Mesenteric fat pad (tissue), 1 donor: ENCODE data around the gene METRN. TPM values are rescaled to one million over a fixed set of nuclear protein-coding genes. Genes with fewer than 3 reads are reported as not detected.
"Not testable (repeated sequence)": the region's sequence is repeated elsewhere in the genome, so short reads cannot be mapped to it uniquely, and the experiment has no call there.

Source experiments
- DNase-seq: peaks from one replicate; pipeline ENCODE4 v3.0.0-alpha.2; 2020; ENCODE audit warnings: low spot score
- total RNA-seq: library from RNA; stranded (reverse); fragmentation: NEBNext Ultra II Directional; extraction: Animal tissue kit (Norgen Biotek cat#: 25700); gene quantifications from one replicate; pipeline ENCODE4 v1.2.1, GENCODE V29; 2021
- donor health status: DM: yes; HTN: yes; CAD: no.

Gene METRN
- total RNA-seq, 1 donor from 2014 or later, result 30.3 TPM

GRCh38 chr16:691242-691641 lies 23.7 kb upstream of the METRN start:
- not testable (repeated sequence) for DNase-seq

DNA sequence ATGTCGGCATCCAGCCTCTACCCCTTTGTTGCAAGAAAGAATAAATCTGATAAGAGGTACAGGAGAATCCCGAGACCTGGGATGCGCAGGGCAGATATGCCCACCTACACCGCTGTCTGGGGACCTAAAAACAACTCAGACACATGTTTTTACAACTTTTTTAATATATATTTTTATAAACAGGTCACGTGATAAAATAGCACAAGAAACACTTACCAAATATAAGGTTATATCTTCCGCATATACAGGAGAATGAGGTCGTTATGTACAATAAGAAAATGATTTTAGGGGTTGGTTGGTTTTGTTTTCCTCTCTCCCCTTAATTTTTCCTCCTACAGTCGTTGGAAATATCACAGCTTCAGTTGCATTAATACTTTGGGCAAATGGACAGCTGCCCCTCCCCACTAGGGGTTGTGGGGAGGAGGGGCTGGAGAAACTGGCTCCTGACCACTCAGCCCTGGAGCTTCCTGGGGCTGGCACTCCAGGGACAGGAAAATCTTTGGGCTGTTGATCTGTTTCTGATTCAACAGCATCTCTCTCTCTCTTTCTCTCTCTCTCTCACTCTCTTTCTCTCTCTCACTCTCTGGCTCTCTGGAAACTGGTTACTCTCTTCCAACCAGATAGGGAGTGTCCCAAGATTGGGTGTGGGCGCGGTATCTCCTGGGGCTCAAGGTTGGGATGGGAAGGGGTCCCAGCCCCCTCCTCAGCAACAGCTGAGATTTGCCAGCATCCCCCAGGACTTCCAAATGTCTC lies 22.4 kb upstream of the METRN start:
- DNase-seq, result no peak

DNA sequence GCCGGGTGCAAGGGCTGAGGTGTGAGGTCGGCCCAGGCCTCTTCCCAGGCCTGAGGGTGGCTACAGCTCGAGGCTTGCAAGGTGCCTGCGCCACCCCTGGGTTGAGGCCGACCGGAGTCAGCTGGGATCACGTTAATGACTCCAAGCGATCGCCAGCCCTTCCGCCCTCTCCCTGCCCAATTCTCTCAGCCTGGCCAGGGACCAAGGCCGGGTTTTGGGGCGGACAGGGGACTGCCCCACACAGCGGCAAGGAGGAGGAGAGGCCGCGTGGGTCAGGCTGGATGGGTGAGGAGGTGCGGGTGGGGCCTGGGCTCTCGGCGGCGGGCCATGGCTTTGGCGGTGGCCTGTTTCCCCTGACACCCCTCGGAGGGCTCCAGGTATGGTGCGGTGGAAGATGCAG lies 21.6 kb upstream of the METRN start:
- DNase-seq, result no peak

GRCh38 chr16:693766-694165 lies 21.2 kb upstream of the METRN start:
- no peak for DNase-seq

DNA sequence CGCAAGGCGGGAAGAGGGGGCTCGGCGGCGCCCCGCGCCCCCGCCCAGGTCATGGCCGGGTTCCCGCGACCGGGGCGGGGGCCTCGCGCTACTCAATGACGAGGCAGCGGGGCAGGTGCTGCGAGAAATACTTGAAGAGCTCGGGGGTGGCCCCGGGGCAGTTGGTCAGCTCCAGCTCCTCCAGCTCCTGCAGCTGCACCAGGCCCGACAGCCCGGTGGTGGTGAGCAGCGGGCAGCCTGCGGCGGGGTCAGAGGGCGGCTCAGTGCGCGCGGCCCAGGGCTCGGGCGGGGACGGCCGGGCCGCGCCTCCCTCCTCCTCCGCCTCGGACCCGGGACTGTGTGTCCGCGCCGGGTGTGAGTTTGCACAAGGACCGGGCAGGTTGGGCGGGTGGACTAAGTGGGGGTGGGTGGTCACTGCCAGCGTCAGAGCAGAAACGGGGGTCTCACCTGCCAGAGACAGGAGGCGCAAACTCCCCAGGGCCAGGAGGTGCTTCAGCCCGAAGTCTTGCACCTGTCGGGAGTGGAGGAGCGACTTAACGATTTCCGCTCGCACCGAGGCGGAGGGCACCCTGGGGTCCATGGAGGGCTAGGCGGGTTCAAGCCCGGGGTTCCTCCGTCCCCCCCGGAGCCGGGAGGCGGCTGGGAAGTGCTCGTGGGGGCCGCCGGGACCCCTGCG lies 20.6 kb upstream of the METRN start:
- DNase-seq, result no peak

GRCh38 chr16:694863-695354 lies 20.0 kb upstream of the METRN start:
- no peak for DNase-seq

DNA sequence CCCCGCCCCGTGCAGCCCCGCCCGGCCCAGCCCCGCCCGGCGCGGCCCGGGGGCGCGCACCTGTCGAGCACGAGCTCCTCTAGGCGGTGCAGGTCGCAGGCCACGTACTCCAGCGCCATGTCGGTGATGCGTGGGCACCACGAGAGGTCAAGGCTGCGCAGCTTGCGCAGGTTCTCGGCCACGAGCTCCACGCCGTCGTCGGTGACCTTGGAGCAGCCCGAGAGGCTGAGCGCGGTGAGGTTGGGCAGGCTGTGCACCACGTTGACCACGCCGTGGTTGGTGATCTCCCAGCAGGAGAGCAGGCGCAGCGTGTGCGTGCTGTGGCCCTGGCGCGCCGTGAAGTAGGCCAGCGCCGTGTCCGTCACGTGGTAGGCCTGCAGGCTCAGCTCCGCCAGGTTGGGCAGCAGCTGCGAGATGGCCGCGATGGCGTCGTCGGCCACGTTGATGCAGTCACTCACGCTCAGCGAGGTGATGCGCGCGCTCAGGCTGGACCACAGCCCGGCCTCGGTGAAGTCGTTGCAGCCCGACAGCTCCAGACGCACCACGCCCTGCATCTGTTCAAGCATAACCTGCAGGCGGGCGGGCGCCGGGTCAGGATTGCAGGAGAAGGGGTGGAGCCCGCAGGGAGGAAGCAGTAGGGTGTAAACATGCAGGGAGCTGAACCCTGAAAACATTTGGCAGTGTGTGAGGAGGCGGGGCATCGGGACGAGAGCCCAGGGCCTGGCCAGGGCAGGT lies 19.4 kb upstream of the METRN start:
- no peak for DNase-seq

- no peak for DNase-seq
Measured at GRCh38 chr16:698911-699671, 15.8 kb upstream of the METRN start.

GRCh38 chr16:700684-701584 lies 14.0 kb upstream of the METRN start:
- DNase-seq, result no peak

DNA sequence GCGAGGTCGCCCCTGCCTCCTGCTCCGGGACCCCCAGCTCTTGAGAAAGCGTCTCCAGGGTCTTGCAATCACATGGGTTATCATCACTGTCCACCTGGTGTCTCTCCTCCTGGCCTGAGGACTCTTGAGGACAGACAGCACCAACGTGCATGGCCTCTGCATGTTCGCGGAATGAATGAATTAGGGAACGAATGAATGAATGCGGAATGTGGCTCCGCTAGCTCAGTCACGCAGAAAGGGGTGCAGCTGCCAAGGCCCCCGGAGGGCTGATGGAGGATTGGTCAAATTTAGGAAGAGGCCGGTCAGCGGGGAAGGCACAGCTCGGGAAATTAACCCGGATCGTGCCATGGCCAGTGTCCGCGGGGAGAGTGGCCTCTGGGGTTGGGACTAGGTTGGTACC lies 12.6 kb upstream of the METRN start:
- DNase-seq, result no peak

DNA sequence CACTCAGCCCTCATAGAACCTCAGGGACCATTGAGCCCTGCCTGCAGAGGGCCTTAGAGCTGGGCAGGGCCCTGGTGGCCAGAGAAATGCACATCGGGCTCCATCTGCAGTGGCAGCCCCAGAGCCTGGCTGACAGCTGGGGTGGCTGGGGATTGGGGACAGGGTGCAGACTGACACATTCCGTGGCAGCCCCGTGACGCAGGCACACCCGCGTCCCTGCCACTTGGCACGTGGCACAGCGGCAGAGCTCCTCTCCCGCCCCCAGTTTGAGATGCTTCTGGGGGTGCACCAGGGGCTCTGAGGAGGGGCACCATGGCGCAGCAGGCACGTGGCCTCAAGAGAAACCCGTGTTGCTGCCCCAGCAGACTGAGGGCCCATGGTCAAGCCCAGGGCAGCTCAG lies 11.5 kb upstream of the METRN start:
- no peak for DNase-seq

- DNase-seq, result no peak
Measured at GRCh38 chr16:704047-704446, 10.9 kb upstream of the METRN start.

GRCh38 chr16:704552-705380 lies 10.2 kb upstream of the METRN start:
- DNase-seq, result no peak

- no peak for DNase-seq
Measured at GRCh38 chr16:705431-706188, 9.3 kb upstream of the METRN start, which contains the start of gene FBXL16. Gene FBXL16, minus strand, starts transcription at chr16:705801. Its CDS starts 8,396 bp downstream, at chr16:697405.

- no peak for DNase-seq
Measured at GRCh38 chr16:706189-707061, 8.5 kb upstream of the METRN start.

GRCh38 chr16:707062-707538 lies 7.8 kb upstream of the METRN start:
- no peak for DNase-seq

DNA sequence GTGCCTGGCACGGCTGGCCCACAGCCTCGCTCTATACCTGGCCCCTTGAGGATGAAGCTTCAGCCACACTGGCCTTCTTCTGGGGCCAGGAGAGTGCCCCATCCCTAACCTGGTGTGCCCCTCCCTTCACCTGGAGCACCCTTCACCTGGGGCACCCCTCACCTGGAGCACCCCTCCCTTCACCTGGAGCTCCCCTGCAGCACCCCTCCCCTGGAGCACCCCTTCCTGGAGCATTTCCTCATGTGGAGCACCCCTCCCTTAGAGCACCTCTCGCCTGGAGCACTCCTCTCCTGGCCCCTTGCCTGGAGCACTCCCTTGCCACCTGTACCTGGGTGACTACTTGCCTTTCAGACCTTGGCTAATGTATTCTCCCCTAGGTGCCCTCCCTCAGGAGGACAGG lies 6.9 kb upstream of the METRN start:
- DNase-seq, result no peak
